DMS 273 (cell line): Measurements from ENCODE around the gene PHGDH.
"Not testable (repeated sequence)": the region's sequence is repeated elsewhere in the genome, so short reads cannot be mapped to it uniquely, and the experiment has no call there.

ENCODE experiments used
- DNase-seq: peaks from one replicate; lab custom pipeline; 2025; ENCODE audit not compliant: unreplicated experiment; lab: John Stamatoyannopoulos, UW

Gene PHGDH

GRCh38 chr1:119762409-119762808, 50.7 kb downstream of the PHGDH start:
- DNase-seq, result no peak

DNA sequence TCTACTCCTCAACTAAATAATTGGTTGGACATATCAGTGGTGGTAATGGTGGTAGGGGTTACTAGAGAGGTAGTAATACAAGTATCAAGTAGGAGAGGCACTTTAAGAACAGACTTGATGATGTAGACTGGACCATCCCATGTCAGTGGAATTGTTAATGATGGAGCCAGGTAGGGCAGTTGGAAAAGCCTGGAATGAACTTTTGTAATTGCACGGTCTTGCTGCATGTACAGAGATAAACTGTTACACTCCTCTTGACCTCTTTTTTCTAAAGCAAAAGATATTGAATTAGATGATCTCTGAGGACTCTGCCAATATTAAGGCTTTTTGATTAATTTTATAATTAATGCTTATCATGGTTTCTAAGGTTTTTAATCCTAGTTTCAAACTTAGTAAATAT, 51.2 kb downstream of the PHGDH start:
- no peak for DNase-seq

GRCh38 chr1:119764220-119764619, 52.5 kb downstream of the PHGDH start:
- DNase-seq, result no peak

- no peak for DNase-seq
Measured at GRCh38 chr1:119766374-119766794, 54.6 kb downstream of the PHGDH start.

DNA sequence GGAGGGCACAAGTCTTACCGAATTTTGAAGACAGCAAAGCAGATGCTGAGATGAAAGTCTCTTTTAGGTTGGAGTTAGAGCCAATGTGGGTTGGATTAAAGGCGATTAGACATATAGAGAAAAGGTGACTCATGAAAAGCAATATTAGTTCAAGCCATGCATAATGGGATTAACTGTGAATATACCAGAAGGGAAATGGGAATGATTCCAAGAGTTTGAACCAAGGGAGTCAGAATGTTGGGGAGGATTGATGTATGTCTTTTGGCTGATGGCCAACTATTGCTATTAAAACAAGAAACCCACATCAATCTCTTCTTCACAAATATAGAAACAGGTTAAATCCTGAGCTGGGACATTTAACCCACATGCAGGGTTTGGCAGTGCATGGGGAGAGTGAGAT, 55.8 kb downstream of the PHGDH start:
- DNase-seq, result peak; percentile 8

GRCh38 chr1:119768778-119769177, 57.0 kb downstream of the PHGDH start, which contains the start of gene HMGCS2:
Gene HMGCS2, minus strand, starts transcription at chr1:119768905. Its CDS starts 61 bp downstream, at chr1:119768844.
- no peak for DNase-seq

DNA sequence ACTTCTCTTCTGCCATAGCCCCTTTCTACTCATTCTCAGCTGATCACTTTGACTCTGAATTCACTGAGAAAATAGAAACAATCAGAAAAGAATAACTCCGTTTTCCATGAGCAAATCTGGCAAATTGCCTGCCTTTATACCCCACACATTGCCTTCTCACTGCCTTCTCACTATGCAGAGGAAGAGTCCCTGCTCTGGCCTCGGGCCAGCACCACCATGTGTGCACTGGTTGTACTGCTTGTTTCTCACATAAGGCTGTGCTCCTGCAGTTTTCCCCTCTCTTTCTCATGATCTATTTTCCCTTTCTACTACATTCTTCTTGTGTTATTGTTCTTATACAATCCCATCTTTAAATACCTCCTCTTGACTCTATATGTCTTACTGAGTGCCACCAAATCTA, 59.3 kb downstream of the PHGDH start:
- peak; percentile 81 for DNase-seq

DNA sequence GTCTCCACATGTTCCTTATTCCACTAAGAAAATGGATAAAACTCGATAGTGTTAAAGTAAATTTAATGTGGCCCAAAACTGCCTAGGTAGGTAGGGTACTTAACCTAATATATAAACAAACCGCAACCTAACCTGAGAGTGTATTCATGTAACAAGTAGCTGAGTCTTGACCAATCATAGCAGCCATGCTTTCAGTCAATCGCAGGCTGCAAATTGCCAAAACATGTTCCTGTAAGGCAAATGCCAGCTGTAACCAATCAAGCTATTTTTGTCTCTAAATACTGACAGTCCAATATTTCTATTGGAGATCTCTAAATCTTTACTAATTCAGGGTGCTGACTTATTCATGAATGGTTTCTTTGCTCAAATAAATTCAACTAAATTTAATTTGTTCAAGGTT, 60.0 kb downstream of the PHGDH start:
- DNase-seq, result peak; percentile 23

DNA sequence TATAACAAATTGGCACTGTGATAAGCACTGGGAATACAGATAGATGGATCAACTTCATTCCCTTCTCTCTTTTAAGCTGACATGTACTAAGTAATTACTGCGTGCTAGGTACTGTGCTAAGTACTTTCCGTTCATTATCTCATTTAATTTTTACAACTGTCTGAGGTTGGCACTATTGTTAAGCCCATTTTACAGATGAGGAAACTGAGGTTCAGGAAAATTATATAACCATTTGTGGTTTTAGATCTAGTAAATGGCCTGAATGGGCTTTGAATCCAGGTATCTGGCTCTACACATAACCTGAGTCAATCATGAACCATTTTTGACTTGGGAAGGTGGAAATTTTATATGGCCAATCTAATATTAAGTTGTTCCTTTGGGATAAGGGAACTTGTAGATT, 60.6 kb downstream of the PHGDH start:
- no peak for DNase-seq

DNA sequence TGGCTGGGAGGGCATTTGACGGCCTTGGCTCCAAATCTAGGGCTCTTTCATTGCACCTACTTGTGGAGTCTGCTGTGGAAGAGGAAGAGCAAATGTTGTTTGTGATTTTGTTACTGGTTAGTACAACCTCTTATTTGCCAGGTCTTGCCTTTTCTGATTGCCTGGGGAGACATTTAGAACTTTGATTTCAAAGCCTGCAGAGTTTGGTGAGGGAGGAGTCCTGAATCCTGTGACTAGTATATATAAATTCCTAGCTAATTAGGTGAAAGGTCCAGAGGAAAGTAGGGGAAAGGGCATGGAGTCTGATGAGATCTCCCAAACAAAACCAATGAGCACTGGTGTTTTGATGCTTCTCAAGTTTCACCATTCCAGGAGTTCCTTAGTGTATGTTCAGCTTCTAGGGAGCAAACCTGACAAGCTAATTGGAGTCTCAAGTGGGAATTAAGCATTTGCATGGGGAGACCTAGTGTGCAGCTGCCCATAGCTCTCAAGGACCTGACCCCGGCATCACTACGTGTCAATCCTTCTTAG, 62.0 kb downstream of the PHGDH start:
- peak; percentile 41 for DNase-seq

GRCh38 chr1:119774746-119775490, 63.2 kb downstream of the PHGDH start:
- no peak for DNase-seq

DNA sequence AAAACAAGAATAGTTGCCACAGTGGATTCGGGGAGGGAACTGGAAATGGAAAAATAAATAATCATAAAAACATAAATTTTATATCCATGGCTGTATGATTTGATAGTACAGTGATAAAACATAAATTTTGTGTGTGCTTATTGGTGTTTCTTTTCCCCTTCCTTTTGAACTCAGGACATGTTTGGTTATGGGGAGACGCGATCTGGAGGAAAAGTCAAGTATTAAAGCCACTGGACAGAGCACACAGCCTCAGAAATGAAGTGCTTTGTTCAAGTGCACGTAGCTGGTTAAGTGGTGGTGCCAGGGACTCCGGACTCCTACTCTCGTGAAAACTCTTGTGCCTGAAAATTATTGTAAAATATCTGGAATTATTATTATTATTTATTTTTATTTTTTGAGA, 66.6 kb downstream of the PHGDH start:
- DNase-seq, result no peak

GRCh38 chr1:119778886-119779560, 67.3 kb downstream of the PHGDH start:
- DNase-seq, result no peak

GRCh38 chr1:119779869-119780356, 68.2 kb downstream of the PHGDH start:
- DNase-seq, result peak; percentile 35

DNA sequence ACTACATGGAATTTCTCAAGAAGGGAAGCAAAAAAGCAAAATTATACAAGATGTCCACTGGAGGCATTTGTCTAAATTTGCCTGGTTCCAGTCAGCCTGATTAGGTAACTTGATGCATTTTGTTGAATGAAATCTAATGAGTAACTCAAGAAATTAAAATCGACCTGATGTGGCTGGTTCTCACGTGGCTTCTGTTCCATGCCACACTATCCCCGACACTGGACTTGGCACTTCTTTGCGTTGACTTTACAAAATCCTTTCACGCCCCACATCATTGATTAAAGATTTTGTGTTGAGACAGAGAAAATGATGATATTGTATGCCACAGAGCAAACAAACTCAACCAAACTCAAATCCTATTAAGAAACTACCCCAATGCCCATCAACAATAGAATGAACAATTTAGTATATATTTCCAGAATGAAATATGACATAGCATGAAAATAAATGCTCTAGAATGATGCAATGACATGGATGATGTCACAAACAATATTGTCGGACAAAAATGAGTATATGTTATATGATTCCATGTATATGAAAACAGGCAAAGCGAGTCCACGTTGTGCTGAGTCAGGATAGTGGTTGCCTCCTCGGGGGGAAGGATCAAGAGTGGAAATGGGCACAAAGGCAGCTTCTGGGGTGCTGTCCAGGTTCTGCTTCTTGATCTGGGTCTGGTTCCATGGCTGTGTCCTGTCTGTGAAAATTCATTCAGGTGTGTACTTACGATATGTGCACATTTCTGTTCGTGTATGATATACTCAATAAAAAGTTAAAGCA, 69.9 kb downstream of the PHGDH start:
- DNase-seq, result no peak

DNA sequence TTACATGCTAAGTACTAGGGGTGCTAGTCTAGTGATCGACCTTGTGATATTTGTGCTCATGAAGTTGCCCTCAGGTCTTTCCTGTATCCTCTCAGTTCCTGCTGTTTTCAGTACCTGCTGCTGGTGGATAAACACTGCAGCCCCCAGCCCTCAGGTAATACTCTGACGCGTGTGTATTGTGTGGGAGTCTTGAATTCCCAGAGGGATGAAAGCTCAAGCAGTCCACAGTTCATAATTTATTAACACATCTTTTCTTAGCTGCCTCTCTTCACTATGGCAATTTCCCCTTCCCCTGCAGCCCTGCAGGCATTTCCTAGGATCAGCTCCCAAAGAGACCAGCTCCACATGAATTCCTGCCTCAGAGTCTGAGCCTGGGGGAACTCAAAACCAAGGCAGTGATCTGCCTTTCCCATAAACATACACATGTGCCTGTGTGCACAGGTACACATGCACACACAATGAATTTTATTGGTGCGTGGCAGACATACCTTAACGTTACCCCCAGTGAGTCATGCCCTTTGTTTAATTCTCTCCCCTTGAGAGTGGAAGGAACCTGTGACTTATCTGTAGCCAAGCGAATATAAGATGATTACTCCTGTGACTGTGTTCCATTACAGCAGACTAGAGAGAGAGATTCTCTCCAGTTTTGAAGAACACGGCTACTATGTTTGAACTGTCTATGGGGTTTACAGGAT, 71.0 kb downstream of the PHGDH start:
- DNase-seq, result no peak

DNA sequence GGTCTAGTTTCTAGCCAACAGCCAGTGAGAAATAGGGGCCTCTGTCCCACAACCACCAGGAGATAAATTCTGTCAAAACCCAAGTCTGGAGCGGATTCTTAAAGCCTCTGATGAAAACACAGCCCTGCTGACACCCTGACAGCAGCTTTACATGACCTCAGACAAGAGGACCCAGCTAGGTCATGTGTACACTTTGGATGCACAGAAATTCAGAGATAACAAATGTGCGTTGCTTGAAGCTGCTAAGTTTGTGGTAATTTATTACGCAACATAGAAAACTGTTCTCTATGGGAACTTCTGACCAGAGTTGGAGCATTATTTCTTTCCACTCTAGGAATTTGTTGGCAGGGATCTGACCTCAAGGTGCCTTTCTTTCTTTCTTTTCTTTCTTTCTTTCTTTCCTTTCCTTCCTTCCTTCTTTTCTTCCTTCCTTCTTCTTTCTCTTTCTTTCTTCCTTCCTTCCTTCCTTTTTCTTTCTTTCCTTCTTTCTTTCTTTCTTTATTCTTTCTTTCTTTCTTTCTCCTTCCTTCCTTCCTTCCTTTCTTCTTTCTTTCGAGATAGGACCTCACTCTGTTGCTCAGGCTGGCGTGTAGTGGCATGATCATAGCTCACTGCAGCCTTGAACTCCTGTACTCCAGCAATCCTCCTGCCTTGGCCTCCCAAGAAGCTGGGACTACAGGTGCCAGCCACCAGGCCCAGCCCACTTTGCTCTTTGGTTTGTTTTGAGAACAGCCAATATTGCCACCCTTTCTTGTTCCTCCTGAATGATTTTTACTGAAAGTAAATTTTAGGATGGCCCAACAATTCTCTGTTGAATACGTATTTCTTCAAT, 71.8 kb downstream of the PHGDH start:
- no peak for DNase-seq

DNA sequence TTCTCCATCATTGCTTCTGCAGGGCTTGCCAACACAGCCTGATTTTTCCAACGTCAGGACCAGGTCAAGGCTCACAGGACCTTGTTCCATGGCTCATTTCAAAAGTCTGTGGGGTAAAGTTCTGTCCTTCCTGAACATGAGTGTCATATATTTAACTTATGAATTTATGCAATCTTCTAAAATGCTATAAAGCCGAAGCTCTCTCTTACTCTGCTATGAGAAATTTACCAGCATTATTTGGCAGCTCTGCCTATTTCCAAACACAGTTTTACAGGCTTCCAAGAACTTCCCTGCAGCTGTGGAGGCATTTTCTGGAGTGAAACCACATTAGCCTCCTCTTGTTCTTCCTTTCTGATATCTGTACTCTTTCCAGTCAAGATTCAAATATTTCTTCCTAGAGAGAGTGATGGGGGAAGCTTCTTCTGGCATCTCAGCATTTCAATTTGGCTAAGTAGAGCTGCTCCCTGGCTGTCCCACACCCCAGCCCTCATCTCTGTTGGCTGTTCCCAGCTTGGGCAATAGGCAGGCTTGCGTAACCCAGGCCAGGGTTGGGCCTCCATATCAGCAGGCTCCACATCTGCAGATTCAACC, 72.6 kb downstream of the PHGDH start:
- no peak for DNase-seq

DNA sequence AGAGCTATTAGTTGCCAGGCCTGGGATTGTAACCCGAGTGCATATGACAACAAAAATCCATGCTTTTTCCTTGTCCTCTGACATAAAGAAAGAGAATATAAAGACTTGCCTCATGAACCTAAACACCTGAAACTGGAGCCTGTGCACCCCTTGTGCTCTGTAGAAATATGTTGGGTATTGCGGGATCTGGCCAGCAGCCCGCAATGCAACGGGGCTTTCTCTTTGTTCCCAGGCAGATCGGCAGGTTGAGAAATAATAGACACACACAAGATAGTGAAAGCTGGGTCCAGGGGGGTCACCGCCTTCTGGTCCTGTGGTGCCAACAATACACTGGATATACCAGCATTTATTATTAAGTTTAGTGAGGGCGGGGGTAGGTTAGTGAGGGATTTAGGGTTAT, 74.3 kb downstream of the PHGDH start:
- DNase-seq, result not testable (repeated sequence)
